GM11168 (cell line): ENCODE data around the gene DNHD1.

Source experiments
- in situ Hi-C: fragments of 300-500 bp; cut with MboI; formaldehyde crosslinking; loops from one replicate; pipeline ENCODE4 v1.12.0; 2022; ENCODE audit warnings: low sequenced_read_pairs; ENCODE audit not compliant: unreplicated experiment

DNHD1 gene

GRCh38 chr11:6584528-6584927 is 87.4 kb downstream of the DNHD1 start:
- in situ Hi-C loops: no loop called here

- in situ Hi-C loops: no loop called here
These were observed 89.6 kb downstream of the DNHD1 start for GRCh38 chr11:6586434-6587359.

- in situ Hi-C loops: no loop called here
These were observed 90.4 kb downstream of the DNHD1 start for GRCh38 chr11:6587360-6587953.

- in situ Hi-C loops: no loop called here
These were observed 90.9 kb downstream of the DNHD1 start for GRCh38 chr11:6588018-6588417.

GRCh38 chr11:6594142-6594768 is 97.2 kb downstream of the DNHD1 start:
- in situ Hi-C loops: no loop called here

- in situ Hi-C loops: no loop called here
These were observed 99.3 kb downstream of the DNHD1 start for GRCh38 chr11:6596239-6596877.

- in situ Hi-C loops: no loop called here
These were observed 101.5 kb downstream of the DNHD1 start for GRCh38 chr11:6598555-6598954.

GRCh38 chr11:6599449-6599848 is 102.4 kb downstream of the DNHD1 start:
- in situ Hi-C loops: no loop called here

GRCh38 chr11:6599881-6600390 is 102.9 kb downstream of the DNHD1 start:
- in situ Hi-C loops: no loop called here

GRCh38 chr11:6601041-6601461 is 104.0 kb downstream of the DNHD1 start:
- in situ Hi-C loops: no loop called here

GRCh38 chr11:6602096-6602940 is 105.2 kb downstream of the DNHD1 start:
- in situ Hi-C loops: no loop called here

GRCh38 chr11:6603287-6604080 is 106.4 kb downstream of the DNHD1 start, which contains the start of the genes ILK and RRP8:
Gene ILK (plus strand): TSS chr11:6603774. CDS start chr11:6604272, 498 bp downstream.
Gene RRP8 (minus strand): TSS chr11:6603616. CDS start chr11:6603502, 114 bp downstream.
- in situ Hi-C loops: no loop called here

GRCh38 chr11:6604081-6604626 is 107.1 kb downstream of the DNHD1 start:
- in situ Hi-C loops: no loop called here

GRCh38 chr11:6604790-6605189 is 107.7 kb downstream of the DNHD1 start:
- in situ Hi-C loops: no loop called here

GRCh38 chr11:6606471-6607189 is 109.5 kb downstream of the DNHD1 start:
- in situ Hi-C loops: no loop called here

GRCh38 chr11:6607190-6607795 is 110.2 kb downstream of the DNHD1 start:
- in situ Hi-C loops: no loop called here

- in situ Hi-C loops: no loop called here
These were observed 110.9 kb downstream of the DNHD1 start for GRCh38 chr11:6608011-6608410.
